HCT116 (cell line): ENCODE results near the gene SCN2A. TPM values are rescaled to one million over a fixed set of nuclear protein-coding genes. Genes with fewer than 3 reads are reported as not detected.

Experiments used
- ATAC-seq: fragments of 200-7000 bp; cut with Tn5 transposase; 2 replicates; pipeline ENCODE4 v1.9.1; 2020; ENCODE audit warnings: mild to moderate bottlenecking, moderate library complexity
- BruUV-seq: library from RNA; stranded (reverse); fragments of 400-500 nt; replicated peaks from 2 replicates; lab custom pipeline; 2021; lab: Mats Ljungman, UMichigan
- CTCF ChIA-PET: fragments of 300-600 bp; sonication (Branson Sonifier 250); formaldehyde crosslinking; loops from one replicate; lab custom pipeline; 2021; ENCODE audit warnings: antibody characterized with exemption; lab: Charles Lee
- POLR2A ChIA-PET: fragments of 300-600, 350-600 bp; sonication (Branson Sonifier 250); formaldehyde crosslinking; loops from one replicate; lab custom pipeline; 2021; ENCODE audit warnings: antibody characterized with exemption; lab: Charles Lee
- RAD21 ChIA-PET, 2 experiments: fragments of 300-600 bp; sonication (Branson Sonifier 250); formaldehyde crosslinking; loops; one replicate each; lab custom pipeline; 2023; ENCODE audit warnings: low total read pairs in 2 of 2; ENCODE audit not compliant: uncharacterized antibody in 2 of 2, unreplicated experiment in 2 of 2, low non-redundant PET in 1 of 2; lab: Charles Lee
- DNase-seq: peaks from one replicate; pipeline ENCODE4 v3.0.0-alpha.2; 2010; ENCODE audit warnings: low read depth, low spot score
- H2AFZ ChIP-seq: fragments of 200-600 bp; shearing (Covaris generic), sonication (generic); 2 replicates; pipeline ENCODE4 v1.6.1; 2017; ENCODE audit warnings: low read depth, mixed run types, mixed read lengths, antibody characterized with exemption, low read length; ENCODE audit not compliant: poor library complexity, severe bottlenecking
- H3K27ac ChIP-seq: 2 replicates; pipeline ENCODE4 v1.5.1; 2012; ENCODE audit warnings: low read depth, low read length
- H3K27me3 ChIP-seq: fragments of 200-600 bp; sonication (generic); 2 replicates; pipeline ENCODE4 v1.6.1; 2016; ENCODE audit warnings: mixed run types, low read length, mixed read lengths; ENCODE audit not compliant: insufficient read depth
- H3K36me3 ChIP-seq, 2 experiments: fragments of 200-500 bp in 1 of 2; fragments of 200-600 bp in 1 of 2; sonication (Bioruptor generic) in 1 of 2; sonication (generic) in 1 of 2; 2 replicates each; pipeline versions ENCODE4 v1.5.1 to v1.6.1; 2014 to 2016; ENCODE audit warnings: low read length in 2 of 2, inconsistent platforms in 1 of 2, mixed read lengths in 1 of 2, mixed run types in 1 of 2; ENCODE audit not compliant: insufficient read depth in 2 of 2, control insufficient read depth in 1 of 2
- H3K4me1 ChIP-seq, 2 experiments: fragments of 200-600 bp in 1 of 2; sonication (generic) in 1 of 2; 2 replicates each; pipeline versions ENCODE4 v1.5.1 to v1.6.1; 2012 to 2017; ENCODE audit warnings: low read length in 2 of 2, inconsistent platforms in 1 of 2, mild to moderate bottlenecking in 1 of 2, mixed read lengths in 1 of 2, mixed run types in 1 of 2, moderate library complexity in 1 of 2; ENCODE audit not compliant: insufficient read depth in 2 of 2, control insufficient read depth in 1 of 2
- H3K4me2 ChIP-seq: fragments of 200-600 bp; sonication (generic); 2 replicates; pipeline ENCODE4 v1.6.1; 2017; ENCODE audit warnings: mixed run types, low read length, mixed read lengths
- H3K4me3 ChIP-seq, 2 experiments: fragments of 200-600 bp in 1 of 2; sonication (generic) in 1 of 2; replicated peaks in 1 of 2; 2 replicates each; pipeline ENCODE4 v1.5.1; 2011 to 2016; ENCODE audit warnings: low read length in 2 of 2, control low read depth in 1 of 2, low read depth in 1 of 2, mild to moderate bottlenecking in 1 of 2, mixed read lengths in 1 of 2, mixed run types in 1 of 2
- H3K79me2 ChIP-seq: fragments of 200-600 bp; sonication (generic); 2 replicates; pipeline ENCODE4 v1.6.1; 2017; ENCODE audit warnings: mild to moderate bottlenecking, mixed run types, low read length, moderate library complexity, mixed read lengths; ENCODE audit not compliant: insufficient read depth
- H3K9ac ChIP-seq: fragments of 200-600 bp; sonication (generic); 2 replicates; pipeline ENCODE4 v1.6.1; 2016; ENCODE audit warnings: low read length, mixed read lengths
- H3K9me2 ChIP-seq: fragments of 200-600 bp; sonication (generic), shearing (Covaris generic); 2 replicates; pipeline ENCODE4 v1.6.1; 2017; ENCODE audit warnings: mixed run types, mild to moderate bottlenecking, moderate library complexity; ENCODE audit not compliant: insufficient read depth
- H3K9me3 ChIP-seq, 2 experiments: fragments of 200-500 bp in 1 of 2; fragments of 200-600 bp in 1 of 2; sonication (Bioruptor generic) in 1 of 2; sonication (generic) in 1 of 2; 2 replicates each; pipeline ENCODE4 v1.6.1; 2014 to 2017; ENCODE audit warnings: low read length in 2 of 2, mixed read lengths in 2 of 2, inconsistent platforms in 1 of 2, low read depth in 1 of 2, mild to moderate bottlenecking in 1 of 2, mixed run types in 1 of 2, moderate library complexity in 1 of 2; ENCODE audit not compliant: control insufficient read depth in 1 of 2, insufficient read depth in 1 of 2
- H4K20me1 ChIP-seq: fragments of 200-600 bp; sonication (generic), shearing (Covaris generic); 2 replicates; pipeline ENCODE4 v1.6.1; 2017; ENCODE audit warnings: mixed run types, mild to moderate bottlenecking, moderate library complexity; ENCODE audit not compliant: insufficient read depth
- CBX3 ChIP-seq: IDR thresholded peaks from 2 replicates; pipeline ENCODE4 v1.6.1; 2012; ENCODE audit warnings: low read depth
- CEBPB ChIP-seq: IDR thresholded peaks from 2 replicates; pipeline ENCODE4 v1.6.1; 2012; ENCODE audit warnings: low read depth
- EGR1 ChIP-seq: IDR thresholded peaks from 2 replicates; pipeline ENCODE4 v1.6.1; 2012; ENCODE audit warnings: low read depth
- ELF1 ChIP-seq: IDR thresholded peaks from 2 replicates; pipeline ENCODE4 v1.6.1; 2012; ENCODE audit warnings: low read depth, borderline replicate concordance
- EZH2 ChIP-seq: fragments of 200-600 bp; sonication (generic); IDR thresholded peaks from 2 replicates; pipeline ENCODE4 v1.6.1; 2017; ENCODE audit warnings: antibody characterized with exemption, mixed run types
- EZH2phosphoT487 ChIP-seq: fragments of 200-600 bp; IDR thresholded peaks from 2 replicates; pipeline ENCODE4 v1.6.1; 2018; ENCODE audit warnings: antibody characterized with exemption, borderline replicate concordance
- FOSL1 ChIP-seq: IDR thresholded peaks from 2 replicates; pipeline ENCODE4 v1.6.1; 2012; ENCODE audit warnings: low read depth
- JUND ChIP-seq: IDR thresholded peaks from 2 replicates; pipeline ENCODE4 v1.6.1; 2012
- POLR2A ChIP-seq: IDR thresholded peaks from 2 replicates; pipeline ENCODE4 v1.7.0; 2011; ENCODE audit warnings: borderline replicate concordance; ENCODE audit not compliant: insufficient read depth, insufficient read length; ENCODE audit errors: extremely low read depth
- POLR2AphosphoS5 ChIP-seq: IDR thresholded peaks from 2 replicates; pipeline ENCODE4 v1.6.1; 2011; ENCODE audit warnings: mild to moderate bottlenecking, low read depth, low read length, moderate library complexity
- RAD21 ChIP-seq: IDR thresholded peaks from 2 replicates; pipeline ENCODE4 v1.6.1; 2012; ENCODE audit warnings: low read depth, mild to moderate bottlenecking
- SIN3A ChIP-seq: IDR thresholded peaks from 2 replicates; pipeline ENCODE4 v1.6.1; 2012; ENCODE audit warnings: low read depth
- SRF ChIP-seq: IDR thresholded peaks from 2 replicates; pipeline ENCODE4 v1.6.1; 2012; ENCODE audit warnings: low read depth
- YY1 ChIP-seq: IDR thresholded peaks from 2 replicates; pipeline ENCODE4 v1.6.1; 2011; ENCODE audit warnings: low read length, low read depth, moderate library complexity, mild to moderate bottlenecking; ENCODE audit not compliant: insufficient replicate concordance; ENCODE audit errors: extremely low read depth
- ZNF274 ChIP-seq: fragments of 200-500 bp; sonication (Bioruptor generic); IDR thresholded peaks from 2 replicates; pipeline ENCODE4 v1.6.1; 2014; ENCODE audit warnings: mild to moderate bottlenecking, low read depth, low read length, inconsistent platforms
- intact Hi-C: fragments of 100-400 bp; cut with micrococcal nuclease; formaldehyde crosslinking; loops from 2 replicates; pipeline ENCODE4 v1.10.0; 2022
- total RNA-seq: library from RNA; stranded (reverse); gene quantifications from one replicate; pipeline ENCODE4 v1.2.1, GENCODE V29; 2021; ENCODE audit not compliant: unreplicated experiment
- TF ChIP-seq, protein P1 (sequence below): IDR thresholded peaks from 2 replicates; pipeline ENCODE4 v1.6.1; 2012; ENCODE audit warnings: low read depth
- TF ChIP-seq, protein P2 (sequence below), 3 experiments: fragments of 200-600 bp in 1 of 3; sonication (generic) in 1 of 3; IDR thresholded peaks in 2 of 3; conservative IDR thresholded peaks in 1 of 3; 2 replicates each; pipeline ENCODE4 v1.5.1; 2012 to 2017; ENCODE audit warnings: low read depth in 2 of 3, low read length in 2 of 3, antibody characterized with exemption in 1 of 3, borderline replicate concordance in 1 of 3, control low read depth in 1 of 3, mild to moderate bottlenecking in 1 of 3, mixed read lengths in 1 of 3, mixed run types in 1 of 3, moderate library complexity in 1 of 3; ENCODE audit not compliant: insufficient read depth in 1 of 3

Gene SCN2A
- total RNA-seq, 1 experiment from 2014 or later: 0.25 TPM

DNA sequence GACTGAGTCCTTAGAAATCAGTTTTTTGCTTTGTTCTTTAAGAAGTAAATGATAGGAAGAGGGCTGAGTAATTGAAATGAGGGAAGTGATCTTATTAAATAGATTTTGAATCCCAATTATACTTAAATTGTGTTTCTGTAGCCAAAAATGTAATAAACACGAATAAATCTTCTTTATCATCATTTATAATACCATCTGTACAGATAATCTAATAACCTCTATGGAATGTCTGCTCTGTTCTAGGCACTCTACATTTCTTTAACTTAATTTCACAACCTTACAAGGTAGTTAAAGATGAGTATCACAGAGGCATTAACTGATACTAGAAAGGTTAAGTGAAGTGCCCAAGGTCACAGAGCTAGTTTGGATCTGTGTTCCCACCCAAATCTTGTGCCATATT lies 14.3 kb upstream of the SCN2A start:
- no TSS peak for BruUV-seq
- no peak overlapping the region for H3K9ac ChIP-seq
- TF ChIP-seq POLR2A (no peak), EZH2phosphoT487 (no peak), ELF1 (no peak), CEBPB (no peak), EZH2 (no peak), RAD21 (no peak), SIN3A (no peak), FOSL1 (no peak), YY1 (no peak), EGR1 (no peak), CBX3 (no peak), SRF (no peak), JUND (no peak), POLR2AphosphoS5 (no peak), ZNF274 (no peak)
- TF ChIP-seq, protein P1, sequence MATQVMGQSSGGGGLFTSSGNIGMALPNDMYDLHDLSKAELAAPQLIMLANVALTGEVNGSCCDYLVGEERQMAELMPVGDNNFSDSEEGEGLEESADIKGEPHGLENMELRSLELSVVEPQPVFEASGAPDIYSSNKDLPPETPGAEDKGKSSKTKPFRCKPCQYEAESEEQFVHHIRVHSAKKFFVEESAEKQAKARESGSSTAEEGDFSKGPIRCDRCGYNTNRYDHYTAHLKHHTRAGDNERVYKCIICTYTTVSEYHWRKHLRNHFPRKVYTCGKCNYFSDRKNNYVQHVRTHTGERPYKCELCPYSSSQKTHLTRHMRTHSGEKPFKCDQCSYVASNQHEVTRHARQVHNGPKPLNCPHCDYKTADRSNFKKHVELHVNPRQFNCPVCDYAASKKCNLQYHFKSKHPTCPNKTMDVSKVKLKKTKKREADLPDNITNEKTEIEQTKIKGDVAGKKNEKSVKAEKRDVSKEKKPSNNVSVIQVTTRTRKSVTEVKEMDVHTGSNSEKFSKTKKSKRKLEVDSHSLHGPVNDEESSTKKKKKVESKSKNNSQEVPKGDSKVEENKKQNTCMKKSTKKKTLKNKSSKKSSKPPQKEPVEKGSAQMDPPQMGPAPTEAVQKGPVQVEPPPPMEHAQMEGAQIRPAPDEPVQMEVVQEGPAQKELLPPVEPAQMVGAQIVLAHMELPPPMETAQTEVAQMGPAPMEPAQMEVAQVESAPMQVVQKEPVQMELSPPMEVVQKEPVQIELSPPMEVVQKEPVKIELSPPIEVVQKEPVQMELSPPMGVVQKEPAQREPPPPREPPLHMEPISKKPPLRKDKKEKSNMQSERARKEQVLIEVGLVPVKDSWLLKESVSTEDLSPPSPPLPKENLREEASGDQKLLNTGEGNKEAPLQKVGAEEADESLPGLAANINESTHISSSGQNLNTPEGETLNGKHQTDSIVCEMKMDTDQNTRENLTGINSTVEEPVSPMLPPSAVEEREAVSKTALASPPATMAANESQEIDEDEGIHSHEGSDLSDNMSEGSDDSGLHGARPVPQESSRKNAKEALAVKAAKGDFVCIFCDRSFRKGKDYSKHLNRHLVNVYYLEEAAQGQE: no peak
- TF ChIP-seq, protein P2, sequence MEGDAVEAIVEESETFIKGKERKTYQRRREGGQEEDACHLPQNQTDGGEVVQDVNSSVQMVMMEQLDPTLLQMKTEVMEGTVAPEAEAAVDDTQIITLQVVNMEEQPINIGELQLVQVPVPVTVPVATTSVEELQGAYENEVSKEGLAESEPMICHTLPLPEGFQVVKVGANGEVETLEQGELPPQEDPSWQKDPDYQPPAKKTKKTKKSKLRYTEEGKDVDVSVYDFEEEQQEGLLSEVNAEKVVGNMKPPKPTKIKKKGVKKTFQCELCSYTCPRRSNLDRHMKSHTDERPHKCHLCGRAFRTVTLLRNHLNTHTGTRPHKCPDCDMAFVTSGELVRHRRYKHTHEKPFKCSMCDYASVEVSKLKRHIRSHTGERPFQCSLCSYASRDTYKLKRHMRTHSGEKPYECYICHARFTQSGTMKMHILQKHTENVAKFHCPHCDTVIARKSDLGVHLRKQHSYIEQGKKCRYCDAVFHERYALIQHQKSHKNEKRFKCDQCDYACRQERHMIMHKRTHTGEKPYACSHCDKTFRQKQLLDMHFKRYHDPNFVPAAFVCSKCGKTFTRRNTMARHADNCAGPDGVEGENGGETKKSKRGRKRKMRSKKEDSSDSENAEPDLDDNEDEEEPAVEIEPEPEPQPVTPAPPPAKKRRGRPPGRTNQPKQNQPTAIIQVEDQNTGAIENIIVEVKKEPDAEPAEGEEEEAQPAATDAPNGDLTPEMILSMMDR (IDR thresholded peaks at IDR 0.05 in 2 of 3, conservative IDR thresholded peaks at IDR 0.05 in 1 of 3; ENCODE audit: borderline replicate concordance in 1 of 3, insufficient read depth in 1 of 3, low read depth in 2 of 3, low read length in 2 of 3): no peak
- no peak for DNase-seq
- H3K9me3 ChIP-seq: no peaks in the 10 kb centered on the region
- CTCF ChIA-PET: no interaction called here
- ATAC-seq: no peak
- H3K36me3 ChIP-seq: no peaks in the 10 kb centered on the region
- RAD21 ChIA-PET: no interaction called here
- H2AFZ ChIP-seq: no peak overlapping the region
- H4K20me1 ChIP-seq: no peaks in the 10 kb centered on the region; the same call in 1 of the 2 replicates
- intact Hi-C loops: no loop called here
- H3K9me2 ChIP-seq: no peaks in the 10 kb centered on the region
- POLR2A ChIA-PET: interaction anchor here (0.6 kb wide), 1 partner anchor 21 kb away, joined by 3 read pairs; the partner anchor contains the start of gene SCN3A
- no peak overlapping the region for H3K27ac ChIP-seq
- H3K4me2 ChIP-seq: no peak overlapping the region
- no peaks in the 10 kb centered on the region for H3K79me2 ChIP-seq
- H3K4me1 ChIP-seq: no peaks in the 10 kb centered on the region
- peaks cover 3% of the 10 kb centered on the region; the same call in 1 of the 2 replicates for H3K27me3 ChIP-seq
- no peak overlapping the region for H3K4me3 ChIP-seq
